NCI-H526 treated with DMSO at 0.1 percent for 48 hours (cell line): ENCODE measurements around the gene BICD1.

Source experiments
- DNase-seq: peaks from one replicate; lab custom pipeline; 2025; lab: John Stamatoyannopoulos, UW

Gene BICD1

DNA sequence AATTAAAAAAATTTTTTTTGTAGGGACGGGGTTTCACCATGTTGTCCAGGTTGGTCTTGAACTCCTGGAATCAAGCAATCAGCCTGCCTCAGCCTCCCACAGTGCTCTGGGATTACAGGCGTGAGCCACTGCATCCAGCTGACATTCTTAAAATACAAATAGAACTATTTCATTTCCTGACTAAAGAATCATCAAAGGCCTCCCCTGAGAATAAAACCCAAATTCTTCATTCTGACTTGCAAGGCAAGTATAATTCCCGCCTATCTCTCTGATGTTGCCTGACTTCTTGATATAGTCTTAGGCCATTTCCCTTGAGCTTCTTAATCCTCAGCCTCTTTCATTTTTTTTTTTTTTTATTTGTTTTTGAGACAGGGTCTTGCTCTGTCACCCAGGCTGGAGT, 4.4 kb upstream of the BICD1 start:
- DNase-seq = no peak

DNA sequence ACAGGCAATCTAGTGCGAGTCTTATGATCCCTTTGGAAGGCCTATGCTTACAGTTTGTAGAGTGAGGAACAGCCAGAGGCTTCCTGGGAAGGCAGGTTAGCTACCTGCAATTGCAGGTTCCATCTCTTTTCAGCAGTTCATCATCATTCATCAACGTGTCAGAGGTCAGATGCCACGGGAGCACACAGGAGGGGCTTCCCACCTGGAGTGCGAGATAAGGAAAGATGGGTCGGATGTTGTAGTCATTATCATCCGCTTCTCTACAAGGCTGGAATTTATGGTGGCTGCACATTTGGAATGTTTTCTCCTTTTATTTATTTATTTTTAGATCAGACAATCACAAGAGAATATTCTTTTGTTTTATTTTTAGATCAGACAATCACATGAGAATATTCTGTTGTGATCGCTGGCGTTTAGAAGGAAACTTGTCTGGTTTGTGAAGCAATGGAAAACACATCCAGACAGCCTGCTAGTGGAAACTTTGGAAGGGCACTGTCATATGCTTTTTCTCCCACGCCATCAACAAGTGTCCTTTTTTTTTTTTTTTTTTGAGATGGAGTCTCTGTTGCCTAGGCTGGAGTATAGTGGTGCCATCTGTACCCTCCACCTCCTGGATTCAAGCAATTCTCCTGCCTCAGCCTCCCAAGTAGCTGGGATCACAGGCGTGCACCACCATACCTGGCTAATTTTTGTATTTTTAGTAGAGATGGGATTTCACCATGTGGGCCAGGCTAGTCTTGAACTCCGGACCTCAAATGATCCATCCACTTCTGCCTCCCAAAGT, 1.9 kb upstream of the BICD1 start:
- DNase-seq = no peak

DNA sequence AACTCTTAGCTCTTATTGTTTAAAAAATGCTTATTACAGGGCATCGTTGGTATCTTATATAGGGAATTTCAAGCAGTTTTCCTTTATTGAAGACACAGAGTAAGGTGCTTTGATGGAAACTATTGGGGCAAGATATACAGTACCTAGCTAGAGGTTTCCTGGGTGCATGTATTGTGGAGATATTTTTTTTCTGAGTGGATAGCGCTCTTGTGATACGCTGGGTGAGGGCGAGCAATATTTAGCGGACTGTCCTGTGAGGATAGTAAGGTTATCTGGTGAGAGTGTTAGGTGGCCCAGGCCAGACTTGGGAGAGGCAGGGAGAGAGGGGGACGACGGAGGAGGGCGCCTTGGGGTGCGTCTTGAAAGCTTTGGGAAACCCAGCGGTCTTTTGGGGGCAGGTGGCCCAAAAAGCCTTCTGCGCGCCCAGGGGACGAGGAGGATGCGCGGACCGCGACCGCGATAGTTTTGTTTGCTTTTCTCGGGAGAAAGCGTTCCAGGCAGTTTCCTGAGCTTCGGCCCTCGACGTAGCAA, 596 bp upstream of the BICD1 start:
- DNase-seq = peak; percentile 51

DNA sequence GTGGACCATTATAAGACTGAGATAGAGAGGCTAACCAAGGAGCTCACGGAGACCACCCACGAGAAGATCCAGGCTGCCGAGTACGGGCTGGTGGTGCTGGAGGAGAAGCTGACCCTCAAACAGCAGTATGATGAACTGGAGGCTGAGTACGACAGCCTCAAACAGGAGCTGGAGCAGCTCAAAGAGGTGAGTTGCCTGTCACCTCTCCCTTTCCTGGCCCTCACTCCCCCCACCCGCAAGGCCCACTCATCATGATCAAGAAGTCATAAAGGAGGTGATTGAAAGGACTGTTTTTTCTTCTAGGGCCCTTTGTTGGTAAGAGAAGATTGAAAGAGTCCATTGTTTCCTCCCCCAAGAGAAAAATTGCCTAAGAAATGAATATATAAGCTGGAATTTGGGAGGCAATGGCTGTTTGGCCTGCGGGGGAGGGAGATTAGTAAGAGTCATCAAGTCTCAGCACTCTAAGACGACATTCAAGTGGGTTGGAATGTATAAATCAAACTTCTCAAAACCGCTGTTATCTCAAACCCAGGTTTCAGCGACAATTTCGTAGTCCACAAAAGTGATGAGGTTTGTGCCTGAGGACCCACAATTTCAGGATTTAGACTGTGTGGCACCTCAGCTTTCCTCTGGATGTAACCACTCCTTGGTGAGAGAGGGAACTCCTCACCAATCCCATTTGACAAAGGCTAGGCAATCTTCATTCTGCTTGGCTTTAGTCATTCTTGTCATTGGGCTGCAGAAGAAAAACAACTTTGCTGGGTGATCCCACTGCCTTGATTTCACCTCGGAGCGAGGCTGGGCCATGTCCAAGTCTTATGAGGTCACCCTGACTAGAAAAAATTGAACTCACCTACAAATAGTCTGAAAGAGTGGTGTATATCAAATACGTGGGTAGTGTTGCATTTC, 966 bp downstream of the BICD1 start:
- peak; percentile 38 for DNase-seq

GRCh38 chr12:32108787-32109186, 2.1 kb downstream of the BICD1 start:
- DNase-seq = no peak

- DNase-seq = no peak
These were observed 3.8 kb downstream of the BICD1 start for GRCh38 chr12:32110417-32110816.

- DNase-seq = no peak
These were observed 4.3 kb downstream of the BICD1 start for GRCh38 chr12:32110942-32111341.

GRCh38 chr12:32115404-32116104, 8.9 kb downstream of the BICD1 start:
- DNase-seq = no peak

DNA sequence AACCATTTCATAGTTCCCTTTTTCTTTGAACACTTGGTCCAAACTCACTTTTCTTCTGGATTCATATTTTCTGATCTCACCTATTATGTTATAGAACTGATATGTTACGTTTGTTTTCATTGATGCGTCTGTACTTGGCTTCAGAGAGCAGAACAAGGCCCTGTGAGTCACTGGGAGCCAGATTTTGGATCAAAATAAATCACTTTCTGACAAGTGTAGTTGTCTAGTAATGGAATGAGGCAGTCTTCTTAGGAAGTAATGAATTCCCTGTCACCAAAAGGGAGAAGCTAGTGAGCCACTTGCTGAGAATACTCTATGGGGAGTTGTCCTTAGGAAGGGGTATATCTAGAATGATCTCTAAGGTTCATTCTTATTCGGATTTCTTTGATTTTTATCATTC, 10.2 kb downstream of the BICD1 start:
- no peak for DNase-seq

- DNase-seq = no peak
These were observed 10.7 kb downstream of the BICD1 start for GRCh38 chr12:32117316-32117715.

GRCh38 chr12:32118806-32119205, 12.2 kb downstream of the BICD1 start:
- no peak for DNase-seq

DNA sequence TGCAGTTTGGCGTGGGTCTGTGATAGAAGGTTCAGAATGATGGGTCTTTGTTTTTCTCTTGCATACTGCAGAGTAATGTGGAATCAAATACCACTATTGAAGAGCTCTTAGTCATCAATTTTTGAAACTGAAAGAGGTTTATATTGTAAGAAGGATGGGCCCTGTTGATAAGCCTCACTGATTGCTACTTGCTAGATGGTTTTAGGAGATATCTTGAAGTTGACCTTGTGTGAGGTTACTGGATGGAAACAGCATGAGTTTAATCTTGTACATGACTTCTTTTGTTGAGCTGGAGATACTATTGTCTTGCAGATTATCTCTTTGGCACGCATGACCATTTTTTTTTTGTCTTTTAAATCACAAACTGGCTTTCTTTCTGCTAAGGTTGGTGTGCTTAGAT, 13.8 kb downstream of the BICD1 start:
- DNase-seq = no peak

GRCh38 chr12:32124637-32125036, 18.0 kb downstream of the BICD1 start:
- no peak for DNase-seq

DNA sequence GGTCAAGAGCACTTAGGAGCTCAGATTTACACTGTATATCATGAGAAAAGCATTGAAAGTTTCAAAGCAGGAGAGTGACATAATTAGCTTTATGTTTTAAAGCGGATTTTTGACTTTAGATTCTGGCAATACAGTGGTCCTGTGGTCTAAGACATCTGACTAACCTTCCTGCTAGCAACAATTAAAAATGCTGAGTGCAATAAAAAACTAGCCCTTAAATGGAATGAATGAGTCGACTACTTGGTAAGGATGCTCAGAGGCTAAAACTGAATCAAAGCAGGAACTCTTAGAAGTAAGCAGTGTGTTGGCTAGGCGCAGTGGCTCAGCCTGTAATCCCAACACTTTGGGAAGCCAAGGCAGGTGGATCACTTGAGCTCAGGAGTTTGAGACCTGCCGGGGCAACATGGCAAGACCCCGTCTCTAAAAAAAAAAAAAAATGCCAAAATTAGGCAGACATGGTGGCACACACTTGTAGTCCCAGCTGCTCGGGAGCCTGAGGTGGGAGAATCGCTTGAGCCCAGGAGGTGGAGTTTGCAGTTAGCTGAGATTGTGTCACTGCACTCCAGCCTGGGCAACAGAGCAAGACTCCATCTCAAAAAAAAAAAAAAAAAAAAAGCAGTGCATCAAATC, 18.9 kb downstream of the BICD1 start:
- no peak for DNase-seq

DNA sequence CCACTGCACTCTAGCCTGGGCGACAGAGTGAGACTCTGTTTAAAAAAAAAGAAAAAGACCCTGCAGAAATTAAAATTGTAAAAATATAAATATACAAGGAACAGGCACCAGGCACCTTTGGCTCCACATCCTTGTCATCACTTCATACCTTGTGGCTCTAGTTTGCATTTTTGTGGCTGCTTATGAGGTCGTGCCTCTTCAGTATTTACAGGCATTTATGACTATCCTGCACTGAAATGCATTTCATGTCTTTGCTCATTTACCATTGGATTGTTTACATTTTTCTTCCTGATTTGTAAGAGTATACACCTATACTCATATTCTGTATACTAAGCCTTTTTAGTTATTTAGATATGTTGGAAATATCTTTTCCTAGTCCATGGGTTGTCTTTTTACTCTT, 20.1 kb downstream of the BICD1 start:
- no peak for DNase-seq

GRCh38 chr12:32131666-32132065, 25.0 kb downstream of the BICD1 start:
- DNase-seq = no peak

DNA sequence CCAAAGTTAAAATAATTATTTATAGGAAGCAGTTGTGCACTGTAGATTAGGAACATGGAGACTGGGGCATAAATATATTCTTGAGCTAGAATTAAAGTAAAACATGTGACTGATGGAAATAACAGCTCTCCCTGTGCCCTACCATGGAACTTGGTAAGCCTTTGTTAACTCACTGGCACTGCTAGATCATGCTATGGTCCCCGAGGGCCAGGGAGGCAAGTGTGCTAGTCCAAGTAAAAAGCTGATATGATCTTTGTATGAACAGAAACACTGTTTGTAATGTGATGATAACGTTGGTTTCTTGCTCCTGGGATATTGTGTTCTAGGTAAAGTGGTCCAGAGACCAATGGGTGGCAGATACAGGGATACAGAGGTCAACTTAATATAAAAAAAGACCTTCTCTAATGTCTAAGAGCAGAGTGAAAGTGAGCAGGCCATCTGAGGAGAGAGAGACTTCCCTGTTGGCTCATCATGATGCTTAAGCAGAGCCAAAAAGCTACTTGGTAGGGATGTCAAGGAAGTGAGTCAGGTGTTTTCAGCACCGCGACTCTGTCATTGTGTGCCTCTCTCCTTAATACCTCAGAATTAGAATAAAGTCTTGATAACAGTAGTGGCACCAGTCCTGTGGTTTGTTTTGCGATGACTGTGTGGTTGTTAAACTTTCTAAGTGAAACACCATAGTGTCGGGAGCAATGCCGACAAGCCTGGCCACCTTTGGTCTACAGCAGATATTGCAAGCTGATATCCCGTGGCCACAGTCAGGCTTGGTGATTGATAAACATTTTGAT, 27.6 kb downstream of the BICD1 start:
- DNase-seq = no peak

DNA sequence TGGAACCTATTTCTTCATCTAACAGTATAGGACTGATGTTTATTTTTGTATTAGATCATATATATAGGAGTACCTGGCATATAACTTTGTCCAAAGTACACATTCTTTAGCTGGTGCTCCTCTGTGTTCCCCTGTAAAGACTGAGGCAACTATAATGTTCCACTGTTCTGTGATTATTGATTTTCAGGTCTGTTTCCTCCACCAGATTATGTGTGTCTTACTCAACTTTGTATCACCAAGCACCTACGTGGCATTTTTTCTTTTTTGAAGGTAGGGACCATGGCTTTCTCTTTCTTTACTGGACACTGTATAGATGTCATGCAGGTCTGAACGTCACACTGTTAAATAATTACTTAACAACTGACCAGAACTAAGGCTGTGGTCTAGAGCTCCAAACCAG, 29.3 kb downstream of the BICD1 start:
- DNase-seq = no peak

DNA sequence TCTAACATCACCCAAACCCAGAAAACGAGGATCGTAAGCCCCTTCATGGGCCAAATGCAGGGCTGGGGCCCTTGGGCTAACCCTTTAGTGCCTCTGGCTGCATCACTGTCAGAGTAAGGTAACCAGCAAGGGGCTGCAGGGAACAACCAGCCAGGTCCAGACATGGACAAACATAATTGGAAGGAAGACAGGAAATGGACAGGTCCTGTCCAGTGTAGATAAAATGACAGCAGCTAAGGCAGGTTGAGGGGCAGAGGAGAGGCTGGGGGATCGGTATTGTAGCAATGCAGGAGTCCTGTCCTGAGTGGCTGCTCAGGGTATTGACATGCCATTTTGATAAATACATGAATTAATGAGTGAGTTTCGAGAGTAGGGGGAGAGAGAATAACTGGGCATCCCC, 29.8 kb downstream of the BICD1 start:
- no peak for DNase-seq

DNA sequence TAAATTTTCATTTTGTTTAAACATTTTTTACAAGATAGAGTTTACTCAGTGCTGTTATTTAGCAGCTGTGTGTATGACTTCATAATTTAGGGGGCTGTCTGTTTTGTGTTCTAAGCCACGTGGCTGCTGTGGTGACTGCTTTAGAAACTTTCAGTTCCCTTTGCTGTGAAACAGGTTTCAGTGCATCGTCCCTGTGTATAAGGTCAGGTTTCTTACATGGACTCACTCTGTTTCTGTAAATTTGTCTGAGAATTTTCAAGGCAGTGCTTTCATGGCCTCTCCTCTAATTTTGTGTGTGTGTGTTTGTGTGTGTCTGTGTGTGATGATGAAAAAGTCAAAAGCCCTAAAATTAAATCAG, 32.4 kb downstream of the BICD1 start:
- DNase-seq = no peak

- DNase-seq = no peak
These were observed 34.2 kb downstream of the BICD1 start for GRCh38 chr12:32140877-32141276.
